GM13977 (cell line): ENCODE data around the gene MYO10.
A peak's percentile ranks its signal among the peaks of the same experiment; 100 is the strongest.

Experiments used
- DNase-seq: peaks from one replicate; pipeline ENCODE4 v3.0.0; 2012; ENCODE audit warnings: low spot score
- in situ Hi-C: fragments of 300-500 bp; cut with MboI; formaldehyde crosslinking; loops from one replicate; pipeline ENCODE4 v1.12.0; 2022; ENCODE audit warnings: low sequenced_read_pairs, low pct_unique_long_range_greater_than_20kb, mixed read lengths, inconsistent platforms; ENCODE audit not compliant: unreplicated experiment
- TF ChIP-seq, protein P1 (sequence below): IDR thresholded peaks from 2 replicates; pipeline ENCODE4 v1.5.1; 2012; ENCODE audit warnings: mild to moderate bottlenecking, control low read depth; ENCODE audit not compliant: insufficient read depth; ENCODE audit errors: extremely low read depth, missing control alignments

The MYO10 gene

DNA sequence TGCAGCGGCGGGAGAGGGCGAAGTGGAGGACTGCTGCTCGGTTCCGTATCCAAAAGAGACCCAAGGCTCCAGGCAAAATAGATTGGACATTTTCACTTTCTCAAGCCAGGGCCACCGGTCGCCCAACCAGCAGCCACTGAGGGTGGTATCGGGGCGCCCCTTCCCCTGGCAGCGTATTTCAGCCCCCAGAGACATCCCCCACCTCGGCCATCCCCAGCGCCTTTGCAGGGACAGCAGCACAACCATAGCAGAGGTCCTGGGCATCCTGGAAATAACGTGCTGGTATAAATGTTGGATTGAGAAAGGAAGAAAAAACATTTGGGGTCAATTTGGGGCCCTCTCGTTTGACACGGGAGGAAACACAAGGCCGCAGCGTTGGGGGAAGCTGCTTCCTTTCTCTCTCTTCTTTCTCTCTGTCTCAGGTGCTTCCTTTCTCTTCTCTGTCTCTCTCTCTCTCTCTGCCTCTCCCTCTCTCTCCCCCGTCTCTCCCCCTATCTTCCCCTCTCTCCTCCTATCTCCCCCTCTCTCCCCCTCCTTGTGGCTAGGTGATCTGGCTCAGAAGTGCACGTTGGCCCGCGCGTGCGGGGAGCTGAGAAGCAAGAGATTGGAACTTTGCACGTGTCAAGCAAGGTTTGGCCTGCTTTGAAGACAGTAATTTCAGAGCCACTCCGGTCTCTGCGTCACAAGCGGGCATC, 318.7 kb downstream of the MYO10 start:
- TF ChIP-seq, protein P1, sequence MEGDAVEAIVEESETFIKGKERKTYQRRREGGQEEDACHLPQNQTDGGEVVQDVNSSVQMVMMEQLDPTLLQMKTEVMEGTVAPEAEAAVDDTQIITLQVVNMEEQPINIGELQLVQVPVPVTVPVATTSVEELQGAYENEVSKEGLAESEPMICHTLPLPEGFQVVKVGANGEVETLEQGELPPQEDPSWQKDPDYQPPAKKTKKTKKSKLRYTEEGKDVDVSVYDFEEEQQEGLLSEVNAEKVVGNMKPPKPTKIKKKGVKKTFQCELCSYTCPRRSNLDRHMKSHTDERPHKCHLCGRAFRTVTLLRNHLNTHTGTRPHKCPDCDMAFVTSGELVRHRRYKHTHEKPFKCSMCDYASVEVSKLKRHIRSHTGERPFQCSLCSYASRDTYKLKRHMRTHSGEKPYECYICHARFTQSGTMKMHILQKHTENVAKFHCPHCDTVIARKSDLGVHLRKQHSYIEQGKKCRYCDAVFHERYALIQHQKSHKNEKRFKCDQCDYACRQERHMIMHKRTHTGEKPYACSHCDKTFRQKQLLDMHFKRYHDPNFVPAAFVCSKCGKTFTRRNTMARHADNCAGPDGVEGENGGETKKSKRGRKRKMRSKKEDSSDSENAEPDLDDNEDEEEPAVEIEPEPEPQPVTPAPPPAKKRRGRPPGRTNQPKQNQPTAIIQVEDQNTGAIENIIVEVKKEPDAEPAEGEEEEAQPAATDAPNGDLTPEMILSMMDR, result no peak
- in situ Hi-C loops, result no loop called here
- DNase-seq, result no peak

DNA sequence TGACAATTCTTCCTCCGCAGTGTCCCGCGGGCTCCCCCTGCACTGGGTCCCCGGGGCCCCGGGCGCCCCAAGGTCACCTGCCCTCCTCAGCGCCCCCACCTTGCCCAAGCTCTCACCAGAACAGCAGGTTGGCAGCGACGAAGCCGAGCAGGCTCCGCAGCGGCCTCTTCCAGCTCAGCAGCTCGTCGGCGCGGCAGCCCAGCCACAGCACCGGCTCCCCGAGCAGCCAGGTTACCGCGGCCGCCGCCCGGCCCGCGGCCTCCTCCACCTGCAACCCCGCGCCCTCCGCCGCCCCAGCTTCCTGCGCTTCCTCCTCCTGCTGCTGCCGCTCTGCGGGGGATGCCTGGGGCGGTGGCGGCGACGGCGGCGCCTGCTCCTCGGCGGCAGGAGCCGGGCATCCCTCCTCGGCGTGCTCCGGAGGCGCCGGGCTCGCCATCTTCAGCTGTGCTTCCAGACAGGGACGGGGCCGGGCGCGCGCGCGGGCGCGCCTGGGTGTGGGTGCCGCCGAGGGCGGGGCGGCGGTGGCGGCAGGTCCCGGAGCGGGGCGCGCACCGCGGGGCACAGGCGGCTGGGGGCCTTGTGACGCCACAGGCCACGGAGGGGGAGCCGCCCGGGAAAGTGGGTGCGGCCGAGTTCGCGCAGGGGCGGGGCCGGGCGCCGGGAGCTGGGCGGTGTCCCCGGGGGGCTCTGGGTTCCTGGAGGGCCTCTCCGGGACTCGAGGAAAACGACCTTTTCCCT, 319.4 kb downstream of the MYO10 start, which contains the start of gene RETREG1:
TSS of gene RETREG1 (minus strand) at position 462 of the 738 bp plus-strand sequence. CDS start at position 436, 26 bp downstream.
- TF ChIP-seq, protein P1, result no peak
- in situ Hi-C loops, result no loop called here
- peak; percentile 75 for DNase-seq

DNA sequence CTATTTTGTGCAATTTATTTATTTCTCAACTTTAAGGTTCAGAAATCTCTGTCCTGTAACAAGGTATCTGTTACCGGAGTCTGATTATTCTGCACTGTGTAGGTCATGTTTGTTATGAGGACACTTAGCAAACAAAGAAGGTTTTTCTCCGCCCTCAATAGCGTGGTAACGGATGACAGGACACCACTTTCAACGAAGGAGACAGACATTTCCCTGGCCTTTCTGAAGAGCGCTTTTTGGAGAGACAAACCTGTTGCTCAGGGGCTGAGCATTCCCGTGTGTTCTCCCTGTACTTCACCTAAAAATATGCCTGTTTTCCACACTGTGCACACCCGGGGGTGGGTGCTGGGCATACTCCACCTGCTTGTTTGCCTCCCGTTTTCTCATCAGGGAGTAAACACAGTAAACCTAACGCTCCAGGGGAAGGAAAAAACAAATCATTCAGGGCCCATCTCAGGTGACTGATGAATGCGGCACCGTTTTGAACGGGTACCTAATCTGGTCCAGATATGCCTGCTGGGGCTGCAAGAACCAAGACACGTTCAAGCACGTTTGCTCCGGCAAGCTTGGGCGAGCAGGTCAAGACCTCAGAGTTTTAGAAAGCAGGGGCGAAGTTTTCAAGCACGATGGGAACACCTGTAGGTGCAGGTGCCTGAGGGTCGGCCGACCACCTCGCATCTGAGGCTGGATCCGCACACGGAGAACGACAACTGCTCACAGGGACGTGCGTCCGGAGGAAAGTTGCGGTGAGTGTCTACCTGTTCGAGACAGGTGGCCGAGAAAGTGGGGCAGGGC, 320.1 kb downstream of the MYO10 start:
- TF ChIP-seq, protein P1, result no peak
- in situ Hi-C loops, result no loop called here
- no peak for DNase-seq

DNA sequence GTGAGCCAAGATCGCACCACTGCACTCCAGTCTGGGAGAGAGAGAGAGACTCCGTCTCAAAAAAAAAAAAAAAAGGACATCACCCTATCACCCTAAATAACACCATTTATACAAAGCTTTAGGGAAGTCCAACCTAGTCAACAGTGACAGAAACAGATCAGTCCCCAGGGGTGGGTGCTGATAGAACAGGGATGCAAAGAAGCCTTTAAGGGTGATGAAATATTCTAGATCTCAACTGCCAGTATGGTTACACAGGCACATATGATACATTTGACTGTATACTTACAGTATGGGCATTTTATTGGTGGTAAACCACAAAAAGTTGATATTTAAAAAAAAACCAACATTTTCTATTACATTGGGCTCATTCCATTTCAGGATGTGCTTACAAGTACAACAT, 324.1 kb downstream of the MYO10 start:
- in situ Hi-C loops, result no loop called here
- TF ChIP-seq, protein P1, result no peak
- no peak for DNase-seq
